Measurements from ENCODE around the gene DGUOK.

- no peak for TF ChIP-seq CTCF (IDR thresholded peaks at IDR 0.05)
- TF ChIP-seq POLR2AphosphoS5 (IDR thresholded peaks at IDR 0.05; ENCODE audit: insufficient read depth in 1 of 2, low read depth in 1 of 2) = no peak
- TF ChIP-seq POLR2A (IDR thresholded peaks at IDR 0.05) = no peak
Observed at GRCh38 chr2:73997813-73998212, 71.1 kb downstream of the DGUOK start.
